SJCRH30 (cell line): ENCODE results near the gene TBXAS1. TPM values are rescaled to one million over a fixed set of nuclear protein-coding genes. Genes with fewer than 3 reads are reported as not detected.

Experiments
- DNase-seq, 2 experiments: peaks; one replicate each; pipeline ENCODE4 v3.0.0-alpha.2; 2015 to 2020
- H3K27ac ChIP-seq: fragments of 250-450 bp; sonication (Bioruptor Pico); 2 replicates; pipeline ENCODE4 v1.5.1; 2020; ENCODE audit warnings: mild to moderate bottlenecking, moderate library complexity
- H3K27me3 ChIP-seq: fragments of 250-450 bp; sonication (Bioruptor Pico); 2 replicates; pipeline ENCODE4 v1.5.1; 2020; ENCODE audit warnings: mild to moderate bottlenecking, moderate library complexity
- H3K36me3 ChIP-seq: fragments of 250-450 bp; sonication (Bioruptor Pico); 2 replicates; pipeline ENCODE4 v1.5.1; 2020; ENCODE audit warnings: mild to moderate bottlenecking, moderate library complexity
- H3K4me1 ChIP-seq: fragments of 250-450 bp; sonication (Bioruptor Pico); 2 replicates; pipeline ENCODE4 v1.5.1; 2020; ENCODE audit warnings: mild to moderate bottlenecking, moderate library complexity
- H3K4me3 ChIP-seq: fragments of 250-450 bp; sonication (Bioruptor Pico); 2 replicates; pipeline ENCODE4 v1.5.1; 2020; ENCODE audit warnings: mild to moderate bottlenecking, moderate library complexity
- H3K9me3 ChIP-seq: fragments of 250-450 bp; sonication (Bioruptor Pico); replicated peaks from 2 replicates; pipeline ENCODE4 v1.5.1; 2020; ENCODE audit warnings: mild to moderate bottlenecking, moderate library complexity
- total RNA-seq: library from RNA; depleted of rRNA; stranded (reverse); fragments of >200 nt; shearing (Covaris generic); gene quantifications from 2 replicates; pipeline ENCODE4 v1.2.3, GENCODE V29; 2014; rRNA removed

TBXAS1 gene
- total RNA-seq, 1 experiment from 2014 or later, result 2.9 TPM

- DNase-seq, result peak in 1 of 2 experiments; percentile 6
- H3K4me3 ChIP-seq, result no peak overlapping the region
- no peak overlapping the region for H3K27ac ChIP-seq
- H3K4me1 ChIP-seq, result peaks cover 11% of the 10 kb centered on the region
- H3K9me3 ChIP-seq, result peaks cover under 1% of the 10 kb centered on the region; the same call in 1 of the 2 replicates
- H3K27me3 ChIP-seq, result no peaks in the 10 kb centered on the region
- H3K36me3 ChIP-seq, result no peaks in the 10 kb centered on the region
These were observed 232.5 kb downstream of the TBXAS1 start for GRCh38 chr7:140061607-140061930.

GRCh38 chr7:140062118-140062527, 233.1 kb downstream of the TBXAS1 start:
- Histone ChIP-seq H3K36me3 (no peaks in the 10 kb centered on the region), H3K27ac (no peak overlapping the region), H3K4me3 (no peak overlapping the region), H3K4me1 (peaks cover 11% of the 10 kb centered on the region), H3K27me3 (no peaks in the 10 kb centered on the region), H3K9me3 (peaks cover 6% of the 10 kb centered on the region; the same call in 1 of the 2 replicates)
- no peak for DNase-seq

- peaks cover 10% of the 10 kb centered on the region; the same call in 1 of the 2 replicates for H3K9me3 ChIP-seq
- no peak for DNase-seq
- H3K4me3 ChIP-seq, result no peak within 1 kb of the TSS
- no peaks in the 10 kb centered on the region for H3K36me3 ChIP-seq
- H3K4me1 ChIP-seq, result peaks cover 11% of the 10 kb centered on the region
- no peaks in the 10 kb centered on the region for H3K27me3 ChIP-seq
- H3K27ac ChIP-seq, result no peak within 1 kb of the TSS
These were observed 233.7 kb downstream of the TBXAS1 start, which contains the start of gene PARP12 for GRCh38 chr7:140062528-140063299. PARP12 (minus strand) TSS chr7:140062951; CDS start chr7:140062847, 104 bp downstream.

- Histone ChIP-seq H3K4me3 (no peak overlapping the region), H3K9me3 (peaks cover 10% of the 10 kb centered on the region; the same call in 1 of the 2 replicates), H3K36me3 (no peaks in the 10 kb centered on the region), H3K4me1 (no peaks in the 10 kb centered on the region), H3K27ac (no peak overlapping the region), H3K27me3 (no peaks in the 10 kb centered on the region)
- DNase-seq, result no peak
These were observed 238.0 kb downstream of the TBXAS1 start for GRCh38 chr7:140067052-140067451.

GRCh38 chr7:140068033-140068432, 239.0 kb downstream of the TBXAS1 start:
- peaks cover 10% of the 10 kb centered on the region; the same call in 1 of the 2 replicates for H3K9me3 ChIP-seq
- no peak overlapping the region for H3K4me3 ChIP-seq
- H3K36me3 ChIP-seq, result no peaks in the 10 kb centered on the region
- H3K27me3 ChIP-seq, result no peaks in the 10 kb centered on the region
- no peak for DNase-seq
- H3K27ac ChIP-seq, result no peak overlapping the region
- no peaks in the 10 kb centered on the region for H3K4me1 ChIP-seq

GRCh38 chr7:140069298-140069949, 240.4 kb downstream of the TBXAS1 start:
- Histone ChIP-seq H3K4me3 (no peak overlapping the region), H3K27ac (no peak overlapping the region)
- DNase-seq, result no peak

More at GRCh38 chr7:140069298-140069949, 240.4 kb downstream of the TBXAS1 start:
- Histone ChIP-seq H3K9me3 (peaks cover 10% of the 10 kb centered on the region; the same call in 1 of the 2 replicates), H3K36me3 (no peaks in the 10 kb centered on the region), H3K4me1 (no peaks in the 10 kb centered on the region), H3K27me3 (no peaks in the 10 kb centered on the region)

Other genes with a start within 250 kb of the TBXAS1 start
- 17.2 and 17.9 TPM in 2 replicates for gene HIPK2, start 51.3 kb upstream of the TBXAS1 start, total RNA-seq
- not detected in 2 replicates for gene PARP12, start 233.7 kb downstream of the TBXAS1 start, total RNA-seq